ENCODE data around the gene MSI2.

Gene MSI2

DNA sequence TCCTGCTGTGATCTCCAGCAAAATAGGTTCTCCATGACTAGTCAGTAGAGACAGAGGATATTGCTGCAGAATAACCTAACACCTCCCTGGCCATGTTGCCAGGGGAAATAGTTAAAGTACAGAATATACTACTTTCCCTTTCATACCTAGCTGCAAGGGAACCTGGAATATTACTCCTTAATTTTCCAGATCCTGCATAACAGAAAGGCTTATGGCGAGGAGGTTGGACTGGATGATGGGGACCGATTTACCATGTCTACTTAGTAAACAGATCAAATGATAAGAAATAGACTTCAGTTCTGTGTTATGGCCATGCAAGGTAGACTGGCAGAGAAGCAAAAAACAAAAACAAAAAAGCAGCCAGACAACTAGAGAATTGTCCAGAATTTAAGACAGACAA, 117.4 kb downstream of the MSI2 start:
- Histone ChIP-seq H3K27ac (no peak overlapping the region), H3K9ac (ENCODE audit: insufficient read length) (no peak overlapping the region), H3K36me3 (ENCODE audit: insufficient read depth, low read length) (no peaks in the 10 kb centered on the region), H3K9me3 (ENCODE audit: low read depth, low read length) (no peaks in the 10 kb centered on the region), H3K4me3 (no peak overlapping the region)
- no peak for TF ChIP-seq EZH2 (IDR thresholded peaks at IDR 0.05)
- no peak for TF ChIP-seq POLR2AphosphoS5 (IDR thresholded peaks at IDR 0.05; ENCODE audit: borderline replicate concordance, low read depth, low read length)
- no peak for TF ChIP-seq FOXP2 (optimal IDR thresholded peaks at IDR 0.05; ENCODE audit: control extremely low read depth, extremely low read length, insufficient read depth)
- no peak for DNase-seq (ENCODE audit: low read depth, low spot score)

DNA sequence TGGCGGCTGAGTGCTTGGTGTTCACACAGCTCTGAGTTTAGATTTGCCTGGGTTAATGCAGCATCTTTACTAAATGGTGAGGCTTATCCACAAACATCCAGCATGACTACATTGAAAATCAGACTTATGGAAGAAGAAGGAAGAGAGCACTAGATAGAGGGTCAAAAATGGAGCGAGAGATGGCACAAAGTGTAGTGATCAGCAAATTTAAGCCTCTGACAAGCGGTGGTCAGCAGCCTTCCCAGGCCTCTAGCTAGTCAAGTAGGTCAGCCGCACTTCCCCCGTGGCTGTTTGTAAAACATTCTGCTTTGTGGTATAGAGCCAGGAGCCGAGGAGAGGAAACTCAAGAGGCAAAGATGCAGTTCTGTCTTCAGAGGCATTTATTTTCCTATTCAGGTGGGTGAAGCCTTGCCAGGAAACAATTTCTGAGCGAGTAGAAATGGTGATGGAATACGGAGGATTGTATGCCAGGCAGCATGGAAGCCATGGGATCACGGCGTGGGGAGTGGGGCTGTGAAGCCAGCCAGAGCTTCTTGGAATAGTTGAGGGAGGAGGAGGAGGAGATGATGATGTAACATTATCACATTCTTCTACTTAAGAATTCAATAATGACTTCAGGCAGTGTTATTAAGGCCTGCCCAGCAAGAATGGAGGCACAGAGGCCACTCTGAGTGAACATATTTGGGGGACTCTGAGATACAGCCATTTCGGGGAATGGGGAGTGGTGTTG, 118.9 kb downstream of the MSI2 start:
- Histone ChIP-seq H3K9ac (ENCODE audit: insufficient read length) (no peak overlapping the region), H3K4me3 (no peak overlapping the region), H3K9me3 (ENCODE audit: low read depth, low read length) (no peaks in the 10 kb centered on the region), H3K36me3 (ENCODE audit: insufficient read depth, low read length) (no peaks in the 10 kb centered on the region), H3K27ac (no peak overlapping the region)
- TF ChIP-seq POLR2AphosphoS5 (IDR thresholded peaks at IDR 0.05; ENCODE audit: borderline replicate concordance, low read depth, low read length): no peak
- no peak for TF ChIP-seq FOXP2 (optimal IDR thresholded peaks at IDR 0.05; ENCODE audit: control extremely low read depth, extremely low read length, insufficient read depth)
- TF ChIP-seq EZH2 (IDR thresholded peaks at IDR 0.05): no peak
- no peak for DNase-seq (ENCODE audit: low read depth, low spot score)

DNA sequence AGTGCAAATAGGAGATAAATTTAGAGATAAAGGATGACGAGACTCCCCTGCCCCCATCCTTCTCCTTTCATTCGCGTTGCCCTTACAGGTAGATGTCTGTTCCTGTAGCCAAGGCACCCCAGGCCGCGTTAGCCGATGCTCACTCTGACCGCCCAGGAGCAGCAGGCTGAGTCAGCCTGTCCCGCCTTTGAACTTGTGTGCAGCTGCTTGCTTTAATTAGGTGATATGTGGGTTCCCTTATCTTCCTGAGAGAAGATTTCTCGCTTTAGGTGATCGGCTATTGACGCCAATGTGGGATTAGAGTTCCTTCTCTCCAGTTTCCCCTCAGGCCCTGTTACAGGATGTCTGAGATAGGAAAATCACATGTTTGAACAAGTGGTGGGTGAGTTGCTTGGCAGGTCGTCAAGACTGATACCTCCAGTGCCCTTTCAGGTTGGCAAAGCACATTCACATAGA, 119.5 kb downstream of the MSI2 start:
- no peak for DNase-seq (ENCODE audit: low read depth, low spot score)
- no peak for TF ChIP-seq POLR2AphosphoS5 (IDR thresholded peaks at IDR 0.05; ENCODE audit: borderline replicate concordance, low read depth, low read length)
- TF ChIP-seq FOXP2 (optimal IDR thresholded peaks at IDR 0.05; ENCODE audit: control extremely low read depth, extremely low read length, insufficient read depth): no peak
- TF ChIP-seq EZH2 (IDR thresholded peaks at IDR 0.05): no peak
- Histone ChIP-seq H3K27ac (no peak overlapping the region), H3K4me3 (no peak overlapping the region), H3K36me3 (ENCODE audit: insufficient read depth, low read length) (no peaks in the 10 kb centered on the region), H3K9me3 (ENCODE audit: low read depth, low read length) (no peaks in the 10 kb centered on the region), H3K9ac (ENCODE audit: insufficient read length) (no peak overlapping the region)

DNA sequence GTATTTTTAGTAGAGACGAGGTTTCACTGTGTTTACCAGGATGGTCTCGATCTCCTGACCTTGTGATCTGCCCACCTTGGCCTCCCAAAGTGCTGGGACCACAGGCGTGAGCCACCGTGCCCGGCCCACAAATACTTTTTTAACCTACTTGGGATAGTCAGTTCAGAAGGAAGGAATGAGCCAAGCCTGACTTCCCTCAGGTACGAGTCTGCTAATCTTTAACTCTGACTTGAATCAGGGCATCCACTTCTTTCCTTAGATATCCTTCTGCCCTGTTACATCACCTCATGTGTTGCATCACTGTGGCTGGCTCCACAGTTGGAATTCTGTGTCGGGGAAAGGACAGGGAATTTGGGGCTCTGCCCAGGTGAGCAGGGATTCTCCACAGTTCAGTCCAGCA, 120.8 kb downstream of the MSI2 start:
- Histone ChIP-seq H3K36me3 (ENCODE audit: insufficient read depth, low read length) (no peaks in the 10 kb centered on the region), H3K9me3 (ENCODE audit: low read depth, low read length) (no peaks in the 10 kb centered on the region), H3K9ac (ENCODE audit: insufficient read length) (no peak overlapping the region), H3K27ac (no peak overlapping the region), H3K4me3 (no peak overlapping the region)
- TF ChIP-seq EZH2 (IDR thresholded peaks at IDR 0.05) (no peak), FOXP2 (optimal IDR thresholded peaks at IDR 0.05; ENCODE audit: control extremely low read depth, extremely low read length, insufficient read depth) (no peak), POLR2AphosphoS5 (IDR thresholded peaks at IDR 0.05; ENCODE audit: borderline replicate concordance, low read depth, low read length) (no peak)
- no peak for DNase-seq (ENCODE audit: low read depth, low spot score)

DNA sequence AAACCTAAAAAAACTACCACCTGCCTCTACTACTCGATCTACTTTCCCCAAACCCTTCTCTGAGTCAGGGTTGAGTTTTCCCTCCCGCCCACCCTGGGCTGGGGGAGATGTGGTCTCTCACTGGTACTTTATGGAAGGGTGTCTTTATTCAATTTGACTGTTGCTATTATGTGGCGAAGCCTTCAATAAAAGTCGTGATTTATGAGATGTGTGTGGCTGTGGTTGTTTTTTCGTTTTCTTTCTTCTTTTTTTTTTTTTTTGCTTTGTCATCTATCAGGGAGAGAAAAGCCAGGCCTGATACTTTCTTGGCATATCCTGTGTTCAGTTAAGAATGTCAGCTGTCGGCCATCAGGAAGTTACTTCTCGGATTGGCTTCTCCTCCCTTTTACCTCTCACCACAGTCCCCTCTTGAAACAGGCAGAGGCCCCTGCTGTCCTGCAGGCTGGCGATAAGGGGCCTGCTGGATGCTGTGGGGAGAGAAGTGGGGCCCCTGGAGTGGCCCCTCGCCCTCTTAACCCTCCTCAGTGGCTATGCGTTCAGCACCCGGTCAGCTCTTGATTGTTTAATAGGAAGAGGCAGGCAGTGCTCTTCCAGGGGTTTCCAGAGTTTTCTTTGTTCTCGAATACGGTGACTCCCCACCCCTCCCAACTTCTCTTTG, 123.0 kb downstream of the MSI2 start:
- TF ChIP-seq EZH2 (IDR thresholded peaks at IDR 0.05) (no peak), POLR2AphosphoS5 (IDR thresholded peaks at IDR 0.05; ENCODE audit: borderline replicate concordance, low read depth, low read length) (no peak), FOXP2 (optimal IDR thresholded peaks at IDR 0.05; ENCODE audit: control extremely low read depth, extremely low read length, insufficient read depth) (no peak)
- no peaks in the 10 kb centered on the region for H3K36me3 ChIP-seq (ENCODE audit: insufficient read depth, low read length)
- no peak overlapping the region for H3K4me3 ChIP-seq
- no peak overlapping the region for H3K27ac ChIP-seq
- no peak for DNase-seq (ENCODE audit: low read depth, low spot score)
- no peak overlapping the region for H3K9ac ChIP-seq (ENCODE audit: insufficient read length)
- H3K9me3 ChIP-seq (ENCODE audit: low read depth, low read length): no peaks in the 10 kb centered on the region

DNA sequence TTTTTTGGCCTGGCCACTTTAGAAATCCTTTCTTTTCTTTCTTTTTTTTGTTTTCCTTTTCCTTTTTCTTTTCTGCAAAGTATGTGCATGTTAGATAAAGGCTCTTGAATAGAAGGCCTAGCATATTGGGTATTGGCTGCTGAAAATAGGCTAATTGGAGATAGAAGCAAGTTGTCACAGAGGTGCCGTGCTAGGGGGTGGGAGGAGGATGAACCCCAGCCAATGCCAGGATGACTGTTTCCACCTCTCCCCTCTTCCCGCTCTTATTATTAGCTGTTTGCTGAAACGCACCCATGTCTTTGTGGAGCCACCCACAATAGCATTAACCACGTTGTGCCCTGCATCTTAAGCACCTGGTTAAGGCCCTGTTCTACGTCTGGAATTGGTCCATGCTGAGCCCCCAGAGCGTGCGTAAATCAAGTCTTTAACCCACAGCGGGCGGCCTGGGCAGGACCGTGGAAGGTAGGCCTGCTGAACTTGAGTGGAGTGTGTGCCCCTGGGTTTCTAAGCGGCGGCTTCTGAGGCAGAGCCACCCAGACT, 123.6 kb downstream of the MSI2 start:
- Histone ChIP-seq H3K9ac (ENCODE audit: insufficient read length) (no peak overlapping the region), H3K4me3 (no peak overlapping the region), H3K9me3 (ENCODE audit: low read depth, low read length) (no peaks in the 10 kb centered on the region), H3K27ac (no peak overlapping the region), H3K36me3 (ENCODE audit: insufficient read depth, low read length) (no peaks in the 10 kb centered on the region)
- no peak for TF ChIP-seq EZH2 (IDR thresholded peaks at IDR 0.05)
- TF ChIP-seq FOXP2 (optimal IDR thresholded peaks at IDR 0.05; ENCODE audit: control extremely low read depth, extremely low read length, insufficient read depth): no peak
- no peak for TF ChIP-seq POLR2AphosphoS5 (IDR thresholded peaks at IDR 0.05; ENCODE audit: borderline replicate concordance, low read depth, low read length)
- DNase-seq (ENCODE audit: low read depth, low spot score): no peak

DNA sequence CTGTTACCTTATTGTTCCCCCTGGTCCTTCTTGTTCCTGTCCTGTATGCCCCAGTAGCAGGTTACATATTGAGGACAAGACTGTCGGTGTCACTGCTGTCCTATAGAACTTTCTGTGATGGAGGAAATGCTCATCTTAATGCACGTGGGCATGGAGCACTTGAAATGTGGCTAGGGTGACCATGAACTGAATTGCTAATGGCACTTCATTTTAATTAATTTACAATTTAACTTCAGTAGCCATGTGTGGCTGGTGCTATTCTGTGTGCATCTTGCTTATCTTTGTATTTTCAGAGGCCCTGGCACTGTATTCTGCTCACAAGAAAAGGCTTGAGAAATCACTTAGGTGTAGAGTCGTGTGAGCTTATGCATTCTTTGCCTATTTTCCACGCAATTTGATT, 125.2 kb downstream of the MSI2 start:
- no peak overlapping the region for H3K27ac ChIP-seq
- H3K9ac ChIP-seq (ENCODE audit: insufficient read length): no peak overlapping the region
- TF ChIP-seq EZH2 (IDR thresholded peaks at IDR 0.05) (no peak), POLR2AphosphoS5 (IDR thresholded peaks at IDR 0.05; ENCODE audit: borderline replicate concordance, low read depth, low read length) (no peak), FOXP2 (optimal IDR thresholded peaks at IDR 0.05; ENCODE audit: control extremely low read depth, extremely low read length, insufficient read depth) (no peak)
- H3K4me3 ChIP-seq: no peak overlapping the region
- no peaks in the 10 kb centered on the region for H3K36me3 ChIP-seq (ENCODE audit: insufficient read depth, low read length)
- no peaks in the 10 kb centered on the region for H3K9me3 ChIP-seq (ENCODE audit: low read depth, low read length)
- no peak for DNase-seq (ENCODE audit: low read depth, low spot score)

DNA sequence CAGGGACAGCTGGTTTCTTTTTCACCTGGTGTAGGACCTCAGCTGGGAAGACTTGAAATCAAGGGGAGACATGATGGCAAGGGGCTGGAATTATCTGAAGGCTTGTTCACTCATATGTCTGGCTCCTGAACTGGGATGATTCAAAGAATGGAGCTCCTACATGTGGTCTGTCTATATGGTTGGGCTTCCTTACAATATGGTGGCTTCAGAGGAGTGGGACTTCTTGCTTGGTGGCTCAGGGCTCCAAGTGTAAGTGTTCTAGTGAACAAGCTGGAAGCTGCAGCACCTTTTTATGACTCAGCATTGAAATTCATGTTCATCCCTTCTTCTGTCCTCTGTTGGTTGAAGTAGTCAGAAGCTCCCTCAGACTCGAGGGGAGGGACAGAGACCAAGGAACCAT, 127.9 kb downstream of the MSI2 start:
- Histone ChIP-seq H3K9ac (ENCODE audit: insufficient read length) (no peak overlapping the region), H3K4me3 (no peak overlapping the region), H3K36me3 (ENCODE audit: insufficient read depth, low read length) (no peaks in the 10 kb centered on the region), H3K27ac (no peak overlapping the region), H3K9me3 (ENCODE audit: low read depth, low read length) (no peaks in the 10 kb centered on the region)
- TF ChIP-seq FOXP2 (optimal IDR thresholded peaks at IDR 0.05; ENCODE audit: control extremely low read depth, extremely low read length, insufficient read depth) (no peak), POLR2AphosphoS5 (IDR thresholded peaks at IDR 0.05; ENCODE audit: borderline replicate concordance, low read depth, low read length) (no peak), EZH2 (IDR thresholded peaks at IDR 0.05) (no peak)
- DNase-seq (ENCODE audit: low read depth, low spot score): no peak

Measured in SK-N-MC (cell line).